Ovary (tissue), 9 donors: ENCODE data around the gene TMEM107. TPM values are rescaled to one million over a fixed set of nuclear protein-coding genes. Genes with fewer than 3 reads are reported as not detected.

Experiments
- DNase-seq, 5 donors: peaks; one replicate each; pipeline ENCODE4 v3.0.0-alpha.2; 2019 to 2020
- H3K27ac ChIP-seq, 2 donors: fragments of 200-600 bp; one replicate each; pipeline versions ENCODE4 v1.5.1 to v1.8.0; 2019 to 2022
- H3K27me3 ChIP-seq: fragments of 200-600 bp; one replicate; pipeline ENCODE4 v1.8.0; 2022
- H3K36me3 ChIP-seq: fragments of 200-600 bp; sonication (generic); one replicate; pipeline ENCODE4 v1.5.1; 2019
- H3K4me1 ChIP-seq: one replicate; pipeline ENCODE4 v1.8.1; 2013; ENCODE audit warnings: mild to moderate bottlenecking, moderate library complexity; ENCODE audit not compliant: insufficient read depth
- H3K4me3 ChIP-seq: fragments of 200-600 bp; sonication (generic); one replicate; pipeline ENCODE4 v1.5.1; 2017
- H3K9me3 ChIP-seq, 2 donors: fragments of 200-600 bp in 1 of 2; sonication (generic) in 1 of 2; one replicate each; pipeline versions ENCODE4 v1.5.1 to v1.8.1; 2013 to 2019; ENCODE audit warnings: mild to moderate bottlenecking in 1 of 2, moderate library complexity in 1 of 2
- EP300 ChIP-seq: sonication (generic); formaldehyde crosslinking; IDR thresholded peaks from one replicate; pipeline ENCODE4 v1.6.1; 2017; ENCODE audit warnings: antibody characterized with exemption
- POLR2A ChIP-seq: fragments of 450-650 bp; IDR thresholded peaks from one replicate; pipeline ENCODE4 v1.6.1; 2017; ENCODE audit warnings: antibody characterized with exemption, mild to moderate bottlenecking, moderate library complexity
- WGBS, 3 donors: extraction: QIAGEN DNeasy Blood & Tissue Kit in 1 of 3; methylation state at CpG; one replicate each; pipeline versions ENCODE4 v1.1.5 to v1.1.7; 2013 to 2017; 5-methylcytosine and 5-hydroxymethylcytosine counted together
- intact Hi-C, 4 donors: fragments of 100-400 bp; cut with DNase I; formaldehyde crosslinking; loops; one replicate each; pipeline versions ENCODE4 v1.11.0 to v1.15.1; 2022 to 2023
- polyA plus RNA-seq, 2 donors: library from polyadenylated mRNA; stranded (reverse); fragments of 200-250 nt in 1 of 2; fragments of 350-450 nt in 1 of 2; fragmentation: Illumina TruSeq in 1 of 2; extraction: RNeasy Lipid Tissue Mini Kit (QIAGEN cat#74804) in 1 of 2; gene quantifications; one replicate each; pipeline ENCODE4 v1.2.3, GENCODE V29; 2013 to 2014
- total RNA-seq, 7 donors: library from RNA; depleted of rRNA in 2 of 7; stranded (reverse); fragments of >200 nt in 2 of 7; fragmentation: NEBNext Ultra II Directional in 3 of 7; extraction: Animal tissue kit (Norgen Biotek cat#: 25700) in 3 of 7; gene quantifications; one replicate each; pipeline versions ENCODE4 v1.1.0 to v1.2.4, GENCODE V29; 2016 to 2023
- TF ChIP-seq, protein P1 (sequence below), 3 donors: fragments of 450-650 bp in 2 of 3; fragments of 200-600 bp in 1 of 3; IDR thresholded peaks; one replicate each; pipeline versions ENCODE4 v1.5.1 to v1.8.0; 2016 to 2022; ENCODE audit warnings: antibody characterized with exemption in 3 of 3, mild to moderate bottlenecking in 1 of 3
- donor health status: DM: no; HTN: no; CAD: no; lungs with moderate emphysema.
- donor health status: DM: no; HTN: no; CAD: no.
- donor health status: Bipolar disorder and iron deficiency.
- donor health status: DM: yes; HTN: yes; CAD: no.
- donor health status: DM: no; HTN: no; CAD: no.
- donor health status: DM: yes; HTN: yes; CAD: no.

Gene TMEM107
- total and polyA plus RNA-seq, 9 donors: 7.5 to 57.6 (median 10.5) TPM

DNA sequence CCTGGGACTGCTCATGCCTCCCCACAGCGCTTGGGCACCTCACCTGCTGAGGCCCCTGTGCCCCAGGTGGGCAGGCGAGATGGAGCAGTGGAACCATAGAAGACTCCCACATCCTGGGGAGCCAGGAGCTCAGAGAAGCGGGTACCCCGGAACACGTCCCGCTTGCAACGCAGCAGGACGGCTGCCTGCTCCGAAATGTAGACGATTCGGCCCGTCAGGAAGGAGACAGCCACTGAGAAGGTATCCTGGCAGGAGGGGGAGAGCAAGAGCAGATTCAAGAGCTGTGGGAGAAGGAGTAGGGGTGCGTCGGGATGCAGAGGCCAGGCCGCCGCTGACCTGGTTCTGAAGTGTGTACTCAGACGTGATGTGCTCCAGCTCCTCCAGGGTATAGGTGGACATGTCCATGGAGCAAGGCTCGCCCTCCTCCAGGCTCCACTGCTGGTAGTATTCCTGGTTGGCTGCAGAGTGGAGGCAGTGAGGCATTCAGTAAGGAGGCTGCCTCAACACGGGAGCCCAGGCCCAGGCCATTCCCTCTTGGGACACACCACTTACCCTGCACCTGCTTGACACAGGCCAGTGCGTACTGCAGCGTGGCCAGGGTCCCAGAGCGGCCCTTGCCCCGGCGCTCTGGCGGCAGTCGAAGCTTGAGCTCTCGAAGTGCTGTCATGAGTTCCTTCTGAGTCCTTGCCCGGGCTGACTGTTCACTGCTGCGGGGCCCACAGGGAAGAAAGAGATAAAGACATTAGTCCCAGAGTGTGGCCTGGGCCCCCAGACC, 26.6 kb downstream of the TMEM107 start:
- TF ChIP-seq EP300: no peak
- TF ChIP-seq POLR2A: no peak
- TF ChIP-seq, protein P1, sequence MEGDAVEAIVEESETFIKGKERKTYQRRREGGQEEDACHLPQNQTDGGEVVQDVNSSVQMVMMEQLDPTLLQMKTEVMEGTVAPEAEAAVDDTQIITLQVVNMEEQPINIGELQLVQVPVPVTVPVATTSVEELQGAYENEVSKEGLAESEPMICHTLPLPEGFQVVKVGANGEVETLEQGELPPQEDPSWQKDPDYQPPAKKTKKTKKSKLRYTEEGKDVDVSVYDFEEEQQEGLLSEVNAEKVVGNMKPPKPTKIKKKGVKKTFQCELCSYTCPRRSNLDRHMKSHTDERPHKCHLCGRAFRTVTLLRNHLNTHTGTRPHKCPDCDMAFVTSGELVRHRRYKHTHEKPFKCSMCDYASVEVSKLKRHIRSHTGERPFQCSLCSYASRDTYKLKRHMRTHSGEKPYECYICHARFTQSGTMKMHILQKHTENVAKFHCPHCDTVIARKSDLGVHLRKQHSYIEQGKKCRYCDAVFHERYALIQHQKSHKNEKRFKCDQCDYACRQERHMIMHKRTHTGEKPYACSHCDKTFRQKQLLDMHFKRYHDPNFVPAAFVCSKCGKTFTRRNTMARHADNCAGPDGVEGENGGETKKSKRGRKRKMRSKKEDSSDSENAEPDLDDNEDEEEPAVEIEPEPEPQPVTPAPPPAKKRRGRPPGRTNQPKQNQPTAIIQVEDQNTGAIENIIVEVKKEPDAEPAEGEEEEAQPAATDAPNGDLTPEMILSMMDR (IDR thresholded peaks at IDR 0.05): no peak
- peak overlapping the region; percentile 94 to 96 for H3K27ac ChIP-seq
- peak in 3 of 5 donors; percentile 31 to 53 (median 53) for DNase-seq
- peaks cover 12% of the 10 kb centered on the region for H3K4me1 ChIP-seq
- H3K36me3 ChIP-seq: no peaks in the 10 kb centered on the region
- intact Hi-C loops: loop anchor here in 1 of 4 donors (10.0 kb wide), 1 partner anchor 305 kb away; no protein-coding TSS in a partner anchor
- no peaks in the 10 kb centered on the region for H3K9me3 ChIP-seq
- H3K27me3 ChIP-seq: no peaks in the 10 kb centered on the region
- H3K4me3 ChIP-seq: no peak overlapping the region
- WGBS, 3 donors: 88 to 93% (median 90%) methylated on average over 28 to 29 of the region's 29 CpGs

DNA sequence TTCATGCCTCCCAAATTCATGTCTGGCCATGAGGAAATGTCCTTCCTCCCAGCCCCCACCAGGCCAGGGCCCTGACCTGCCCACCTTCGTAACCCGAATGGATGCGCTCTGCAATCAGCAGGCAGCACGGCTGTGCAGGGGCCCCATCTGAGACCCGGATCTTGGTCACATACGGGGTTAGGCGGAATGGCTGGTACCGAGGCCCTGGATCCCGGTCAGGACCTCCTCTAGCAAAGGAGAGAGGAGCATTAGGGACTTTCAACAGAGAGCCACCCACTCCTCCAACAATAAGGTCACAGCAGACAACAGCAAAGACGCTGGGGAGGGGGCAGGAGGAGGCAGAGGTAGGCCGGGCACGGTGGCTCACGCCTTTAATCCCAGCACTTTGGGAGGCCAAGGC, 27.6 kb downstream of the TMEM107 start:
- H3K9me3 ChIP-seq: no peaks in the 10 kb centered on the region
- WGBS, 3 donors: 87 to 88% (median 88%) methylated on average over 13 of the region's 13 CpGs
- no peaks in the 10 kb centered on the region for H3K27me3 ChIP-seq
- H3K27ac ChIP-seq: peak overlapping the region; percentile 26 to 69
- no peaks in the 10 kb centered on the region for H3K36me3 ChIP-seq
- intact Hi-C loops: no loop called here
- H3K4me3 ChIP-seq: no peak overlapping the region
- TF ChIP-seq, protein P1 (IDR thresholded peaks at IDR 0.05): no peak
- TF ChIP-seq EP300: no peak
- DNase-seq: peak in 3 of 5 donors; percentile 16 to 48 (median 35)
- H3K4me1 ChIP-seq: peaks cover 12% of the 10 kb centered on the region

DNA sequence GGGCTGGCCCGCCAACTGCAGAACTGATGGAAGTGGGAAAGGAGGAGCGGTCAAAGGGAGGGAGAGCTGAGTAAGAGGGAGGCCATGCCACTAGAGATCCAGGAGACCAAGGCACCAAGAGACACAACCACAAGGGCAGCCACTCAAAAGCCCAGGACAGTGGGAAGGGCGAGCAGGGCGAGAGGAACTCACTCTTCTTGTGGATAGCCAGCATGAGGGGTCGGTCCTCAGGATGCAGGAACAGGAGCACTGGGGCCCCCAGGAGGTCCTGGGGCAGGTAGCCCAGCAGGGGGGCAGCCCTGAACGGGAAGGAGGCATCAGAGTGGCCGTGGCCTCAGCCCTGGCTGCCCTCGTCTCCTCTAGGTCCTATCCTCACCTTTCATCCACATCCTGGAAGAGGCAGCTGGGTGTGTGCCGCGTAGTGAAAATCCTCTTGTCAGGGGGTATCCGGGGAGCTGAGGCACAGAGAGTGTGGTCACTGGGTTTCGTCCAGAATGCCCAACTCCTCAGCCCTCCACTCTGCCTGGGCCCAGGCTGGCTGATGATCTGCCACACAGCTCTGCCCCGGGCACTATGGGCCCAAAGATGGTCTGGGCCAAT, 28.3 kb downstream of the TMEM107 start:
- Histone ChIP-seq H3K27me3 (no peaks in the 10 kb centered on the region), H3K9me3 (no peaks in the 10 kb centered on the region), H3K4me1 (peaks cover 8% of the 10 kb centered on the region), H3K27ac (peak overlapping the region; percentile 26 to 69), H3K36me3 (no peaks in the 10 kb centered on the region), H3K4me3 (no peak overlapping the region)
- peak in 4 of 5 donors; percentile 15 to 40 (median 34) for DNase-seq
- TF ChIP-seq POLR2A (no peak), EP300 (no peak)
- TF ChIP-seq, protein P1 (IDR thresholded peaks at IDR 0.05): no peak
- 87 to 90% (median 88%) methylated on average over 13 of the region's 13 CpGs for WGBS, 3 donors
- intact Hi-C loops: no loop called here

DNA sequence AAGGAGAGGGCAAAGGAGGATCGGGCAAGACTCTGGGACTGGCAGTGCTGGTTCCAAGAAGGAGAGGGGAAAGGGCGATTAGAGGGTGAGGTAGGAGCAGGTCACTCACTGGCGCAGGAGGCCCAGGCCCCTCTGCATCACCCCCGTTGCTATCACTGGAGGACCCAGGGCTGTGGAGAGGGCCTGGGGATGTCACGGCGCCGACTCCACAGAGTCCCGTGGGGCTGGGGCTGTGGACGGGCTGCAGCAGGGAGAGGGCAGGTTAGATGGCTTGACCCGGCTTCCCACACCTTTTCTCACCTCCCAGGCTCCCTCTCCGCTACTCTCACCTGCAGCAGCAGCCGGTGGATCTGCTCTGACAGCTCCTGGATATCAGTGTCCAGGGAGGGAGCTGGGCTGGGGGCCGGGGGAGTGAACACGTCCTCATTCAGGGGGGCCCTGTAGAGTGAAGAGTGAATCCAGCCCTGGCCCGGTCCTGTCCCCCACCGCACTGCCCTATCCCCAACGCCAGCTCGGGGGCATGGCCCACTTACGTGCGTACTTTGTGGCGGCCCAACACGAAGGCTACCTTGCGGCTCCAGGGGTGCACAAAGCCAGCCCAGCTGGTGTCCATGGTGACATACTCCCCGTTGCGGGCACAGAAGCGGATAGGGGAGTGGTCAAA, 28.9 kb downstream of the TMEM107 start:
- TF ChIP-seq POLR2A (no peak), EP300 (no peak)
- TF ChIP-seq, protein P1 (IDR thresholded peaks at IDR 0.05): no peak
- Histone ChIP-seq H3K27ac (peak overlapping the region; percentile 32 to 69), H3K36me3 (no peaks in the 10 kb centered on the region), H3K4me1 (peaks cover 4% of the 10 kb centered on the region), H3K9me3 (no peaks in the 10 kb centered on the region), H3K27me3 (no peaks in the 10 kb centered on the region), H3K4me3 (no peak overlapping the region)
- peak in 3 of 5 donors; percentile 23 to 55 (median 38) for DNase-seq
- 81 to 85% (median 82%) methylated on average over 26 of the region's 26 CpGs for WGBS, 3 donors
- intact Hi-C loops: no loop called here
